ENCODE data around the gene PAPOLB.

GRCh38 chr7:4831723-4832495 lies 29.9 kb downstream of the PAPOLB start:
- TF ChIP-seq EP300 (IDR thresholded peaks at IDR 0.05) (no peak), SMC3 (IDR thresholded peaks at IDR 0.05) (no peak), JUN (IDR thresholded peaks at IDR 0.05) (no peak), HOXA7 (CRISPR knock-in tag; IDR thresholded peaks at IDR 0.05) (no peak), CEBPB (IDR thresholded peaks at IDR 0.05) (no peak), POLR2A (IDR thresholded peaks at IDR 0.05; ENCODE audit: low read length) (no peak), KDM1A (IDR thresholded peaks at IDR 0.05; ENCODE audit: low read depth) (no peak), RFX5 (IDR thresholded peaks at IDR 0.05) (no peak), RNF2 (IDR thresholded peaks at IDR 0.05; ENCODE audit: borderline replicate concordance, low read depth) (no peak), ZFP36 (IDR thresholded peaks at IDR 0.05; ENCODE audit: borderline replicate concordance, partially characterized antibody) (no peak)
- TF ChIP-seq, protein P1, sequence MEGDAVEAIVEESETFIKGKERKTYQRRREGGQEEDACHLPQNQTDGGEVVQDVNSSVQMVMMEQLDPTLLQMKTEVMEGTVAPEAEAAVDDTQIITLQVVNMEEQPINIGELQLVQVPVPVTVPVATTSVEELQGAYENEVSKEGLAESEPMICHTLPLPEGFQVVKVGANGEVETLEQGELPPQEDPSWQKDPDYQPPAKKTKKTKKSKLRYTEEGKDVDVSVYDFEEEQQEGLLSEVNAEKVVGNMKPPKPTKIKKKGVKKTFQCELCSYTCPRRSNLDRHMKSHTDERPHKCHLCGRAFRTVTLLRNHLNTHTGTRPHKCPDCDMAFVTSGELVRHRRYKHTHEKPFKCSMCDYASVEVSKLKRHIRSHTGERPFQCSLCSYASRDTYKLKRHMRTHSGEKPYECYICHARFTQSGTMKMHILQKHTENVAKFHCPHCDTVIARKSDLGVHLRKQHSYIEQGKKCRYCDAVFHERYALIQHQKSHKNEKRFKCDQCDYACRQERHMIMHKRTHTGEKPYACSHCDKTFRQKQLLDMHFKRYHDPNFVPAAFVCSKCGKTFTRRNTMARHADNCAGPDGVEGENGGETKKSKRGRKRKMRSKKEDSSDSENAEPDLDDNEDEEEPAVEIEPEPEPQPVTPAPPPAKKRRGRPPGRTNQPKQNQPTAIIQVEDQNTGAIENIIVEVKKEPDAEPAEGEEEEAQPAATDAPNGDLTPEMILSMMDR (IDR thresholded peaks at IDR 0.05), result no peak
- TF ChIP-seq, protein P2, sequence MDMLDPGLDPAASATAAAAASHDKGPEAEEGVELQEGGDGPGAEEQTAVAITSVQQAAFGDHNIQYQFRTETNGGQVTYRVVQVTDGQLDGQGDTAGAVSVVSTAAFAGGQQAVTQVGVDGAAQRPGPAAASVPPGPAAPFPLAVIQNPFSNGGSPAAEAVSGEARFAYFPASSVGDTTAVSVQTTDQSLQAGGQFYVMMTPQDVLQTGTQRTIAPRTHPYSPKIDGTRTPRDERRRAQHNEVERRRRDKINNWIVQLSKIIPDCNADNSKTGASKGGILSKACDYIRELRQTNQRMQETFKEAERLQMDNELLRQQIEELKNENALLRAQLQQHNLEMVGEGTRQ (IDR thresholded peaks at IDR 0.05), result no peak
- TF ChIP-seq, protein P3, sequence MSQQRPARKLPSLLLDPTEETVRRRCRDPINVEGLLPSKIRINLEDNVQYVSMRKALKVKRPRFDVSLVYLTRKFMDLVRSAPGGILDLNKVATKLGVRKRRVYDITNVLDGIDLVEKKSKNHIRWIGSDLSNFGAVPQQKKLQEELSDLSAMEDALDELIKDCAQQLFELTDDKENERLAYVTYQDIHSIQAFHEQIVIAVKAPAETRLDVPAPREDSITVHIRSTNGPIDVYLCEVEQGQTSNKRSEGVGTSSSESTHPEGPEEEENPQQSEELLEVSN (IDR thresholded peaks at IDR 0.05; ENCODE audit: borderline replicate concordance, low read depth), result no peak

Measured in A549 (cell line).